Effector memory CD8-positive, alpha-beta T cell (primary cell): ENCODE data around the gene MORC4.

Experiments used
- ATAC-seq: fragments of 150-1000 bp; cut with Tn5 transposase; replicated peaks from 2 replicates; pipeline ENCODE4 v1.10.0; 2021; ENCODE audit warnings: mild to moderate bottlenecking, moderate library complexity
- DNase-seq, 3 experiments: peaks; one replicate each; pipeline ENCODE4 v3.0.0; 2021
- H3K27ac Mint-ChIP-seq, 2 donors: one replicate each; pipeline ENCODE4 v1.8.0; 2022; ENCODE audit warnings: mild to moderate bottlenecking in 2 of 2, mixed read lengths in 2 of 2, moderate library complexity in 2 of 2
- H3K27me3 Mint-ChIP-seq, 2 donors: one replicate each; pipeline ENCODE4 v1.8.0; 2022; ENCODE audit warnings: mixed read lengths in 2 of 2
- H3K36me3 Mint-ChIP-seq: one replicate; pipeline ENCODE4 v1.8.0; 2022; ENCODE audit warnings: mild to moderate bottlenecking, moderate library complexity, mixed read lengths; ENCODE audit not compliant: insufficient read depth
- H3K4me1 Mint-ChIP-seq, 2 donors: one replicate each; pipeline ENCODE4 v1.8.0; 2022; ENCODE audit warnings: low read depth in 2 of 2, mixed read lengths in 2 of 2
- H3K4me3 Mint-ChIP-seq, 2 donors: one replicate each; pipeline ENCODE4 v1.8.0; 2022; ENCODE audit warnings: mild to moderate bottlenecking in 2 of 2, mixed read lengths in 2 of 2, moderate library complexity in 2 of 2
- H3K9me3 Mint-ChIP-seq, 2 donors: one replicate each; pipeline ENCODE4 v1.8.0; 2022; ENCODE audit warnings: mixed read lengths in 2 of 2

Gene MORC4

DNA sequence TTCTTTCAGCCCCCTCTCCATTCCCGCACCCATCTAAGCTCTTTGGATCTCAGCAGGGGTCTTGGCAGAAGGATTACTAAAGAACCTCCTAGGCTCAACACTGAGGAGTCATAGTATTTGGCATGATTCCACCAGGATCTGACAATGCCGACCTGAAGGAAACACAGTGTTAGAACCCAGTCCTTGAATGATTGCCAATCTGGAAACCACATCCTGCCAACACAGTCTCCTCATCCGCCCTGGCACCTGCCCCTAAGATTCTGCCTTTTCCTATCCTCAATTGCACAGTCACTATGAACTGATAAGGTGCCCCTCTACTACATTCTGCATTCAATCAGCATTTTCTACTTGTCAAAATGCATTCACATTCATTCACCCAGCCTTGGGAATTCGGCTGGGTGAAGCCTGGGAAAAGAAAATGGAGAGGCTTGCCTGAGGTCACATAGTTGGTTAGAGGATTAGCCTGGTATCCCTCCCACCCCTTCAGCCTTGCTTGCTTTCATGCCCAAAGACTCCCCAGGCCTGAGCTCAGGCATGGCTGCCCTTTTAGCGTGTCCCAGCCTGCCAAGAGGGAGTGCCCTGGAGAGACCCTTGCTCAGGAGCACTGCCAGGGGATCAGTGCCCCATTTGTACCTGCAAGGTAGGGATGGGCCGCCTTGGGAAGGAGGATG is 82.0 kb downstream of the MORC4 start:
- DNase-seq (peak in 2 of 3 experiments; percentile 1 to 11), ATAC-seq (peak; percentile 85)
- no peaks in the 10 kb centered on the region for H3K9me3 Mint-ChIP-seq
- no peaks in the 10 kb centered on the region for H3K36me3 Mint-ChIP-seq
- peaks cover 14 to 15% of the 10 kb centered on the region in 2 donors for H3K4me1 Mint-ChIP-seq
- H3K27ac Mint-ChIP-seq: peak overlapping the region; percentile 23 to 93
- H3K27me3 Mint-ChIP-seq: peaks cover 11 to 12% of the 10 kb centered on the region in 2 donors
- H3K4me3 Mint-ChIP-seq: peak overlapping the region; percentile 50 to 64

DNA sequence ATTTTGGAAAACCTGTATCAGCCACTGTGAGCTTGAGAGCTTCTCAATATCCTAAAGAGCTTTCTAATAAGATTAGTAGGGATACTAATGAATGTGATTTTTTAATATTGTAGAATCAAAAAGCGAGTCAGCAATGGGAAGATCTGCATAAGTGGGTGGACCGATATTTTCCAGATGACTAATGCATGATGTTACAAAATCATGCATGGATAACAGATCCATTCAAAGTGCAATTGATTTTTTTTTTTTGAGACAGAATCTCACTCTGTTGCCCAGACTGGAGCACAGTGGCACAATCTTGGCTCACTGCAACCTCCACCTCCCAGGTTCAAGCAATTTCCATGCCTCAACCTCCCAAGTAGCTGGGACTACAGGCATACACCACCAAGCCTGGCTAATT is 87.1 kb downstream of the MORC4 start:
- DNase-seq: no peak
- peaks cover 8 to 9% of the 10 kb centered on the region in 2 donors for H3K4me1 Mint-ChIP-seq
- peaks cover 11 to 16% of the 10 kb centered on the region in 2 donors for H3K27me3 Mint-ChIP-seq
- no peak overlapping the region for H3K4me3 Mint-ChIP-seq
- H3K9me3 Mint-ChIP-seq: no peaks in the 10 kb centered on the region
- no peaks in the 10 kb centered on the region for H3K36me3 Mint-ChIP-seq
- no peak overlapping the region for H3K27ac Mint-ChIP-seq
- ATAC-seq: no peak

DNA sequence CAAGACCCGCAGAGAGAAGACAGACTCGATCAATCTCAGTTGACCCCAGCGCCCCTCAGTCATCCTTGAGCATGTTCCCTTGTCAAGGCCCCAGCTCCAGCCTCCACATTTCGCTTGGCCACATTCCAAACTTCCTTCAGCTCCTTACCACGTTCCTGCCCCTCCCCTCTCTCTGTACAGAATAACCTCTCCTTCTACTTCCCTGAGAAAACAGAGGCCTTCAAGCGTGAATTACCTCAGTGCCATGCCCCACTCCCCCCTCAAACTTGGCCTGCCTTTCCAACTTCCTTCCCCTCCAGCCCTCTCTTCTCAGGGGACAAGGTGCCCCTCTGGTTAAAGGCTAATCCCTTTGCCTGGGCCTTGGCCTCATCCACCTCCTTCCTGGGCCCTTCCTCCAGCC is 93.7 kb downstream of the MORC4 start:
- H3K36me3 Mint-ChIP-seq: no peaks in the 10 kb centered on the region
- H3K27ac Mint-ChIP-seq: no peak overlapping the region
- H3K9me3 Mint-ChIP-seq: no peaks in the 10 kb centered on the region
- no peak for ATAC-seq
- H3K27me3 Mint-ChIP-seq: peaks cover 0 to 5% of the 10 kb centered on the region in 2 donors
- no peak for DNase-seq
- no peak overlapping the region for H3K4me3 Mint-ChIP-seq
- H3K4me1 Mint-ChIP-seq: no peaks in the 10 kb centered on the region

DNA sequence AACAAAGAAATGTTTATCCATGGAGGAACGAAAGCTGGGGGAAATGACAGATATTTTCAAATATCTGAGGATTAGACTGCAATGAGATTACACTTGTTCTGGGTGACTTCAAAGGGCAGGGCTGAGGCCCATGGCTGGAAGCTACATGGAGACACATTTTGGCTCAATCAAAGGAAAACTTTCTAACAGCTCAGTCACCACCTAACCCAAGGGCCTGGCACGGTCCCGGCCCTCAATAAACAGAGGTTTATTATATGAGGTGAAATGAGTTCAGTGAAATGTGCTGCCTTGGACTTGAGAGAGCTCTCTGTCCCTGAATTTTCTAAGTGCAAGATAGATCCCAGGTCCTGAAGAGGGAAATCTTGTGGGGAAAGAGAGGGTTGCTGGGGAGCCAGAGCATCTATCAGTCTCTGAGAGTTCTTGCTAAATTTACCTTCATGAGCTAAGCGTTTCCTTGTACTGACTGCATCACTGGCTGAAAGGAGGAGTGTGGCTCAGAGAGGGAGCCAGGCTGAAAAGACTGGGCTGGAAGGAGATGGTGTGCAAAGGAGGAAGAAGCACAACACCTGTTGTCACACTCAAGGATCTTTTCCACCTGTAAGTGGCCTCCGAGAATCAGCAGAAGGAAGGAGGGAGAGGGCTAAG is 94.8 kb downstream of the MORC4 start:
- Mint-ChIP-seq H3K9me3 (no peaks in the 10 kb centered on the region), H3K4me3 (no peak overlapping the region), H3K27ac (no peak overlapping the region), H3K27me3 (peaks cover 0 to 5% of the 10 kb centered on the region in 2 donors), H3K36me3 (no peaks in the 10 kb centered on the region), H3K4me1 (no peaks in the 10 kb centered on the region)
- ATAC-seq (no peak), DNase-seq (no peak)

DNA sequence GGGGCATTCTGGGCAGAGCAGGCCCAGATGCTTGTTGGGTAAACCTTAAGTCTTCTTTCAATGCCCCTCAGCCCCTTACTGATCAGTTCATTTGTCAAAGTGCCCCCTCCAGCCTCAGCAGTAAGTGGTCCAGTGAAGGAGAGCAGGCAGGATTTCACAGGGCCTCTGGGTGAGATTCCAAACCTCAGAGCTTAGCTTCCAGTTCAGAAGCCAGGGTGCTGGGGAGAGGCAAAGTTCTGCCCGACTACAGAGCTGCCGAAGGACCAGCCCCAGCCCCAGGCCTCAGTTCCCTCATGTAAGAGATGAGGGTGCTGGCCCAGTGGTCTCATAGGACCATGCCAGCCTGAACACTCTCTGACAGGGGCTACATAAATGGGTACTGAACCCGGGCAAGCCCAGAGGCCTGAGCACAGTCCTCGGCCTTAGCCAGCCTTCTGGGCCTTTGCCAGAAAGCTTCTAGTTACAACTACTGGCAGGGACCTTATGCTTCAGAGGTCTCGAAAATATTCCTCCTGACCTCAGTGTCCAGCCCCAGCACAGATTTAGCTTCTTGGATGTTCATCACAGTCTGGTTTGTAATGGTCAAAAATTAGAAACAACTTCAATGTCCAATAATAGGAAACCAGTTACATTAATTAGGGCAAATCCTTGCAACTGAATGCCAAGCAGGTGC is 96.0 kb downstream of the MORC4 start:
- no peak for DNase-seq
- Mint-ChIP-seq H3K27ac (no peak overlapping the region), H3K36me3 (no peaks in the 10 kb centered on the region), H3K27me3 (peaks cover 0 to 4% of the 10 kb centered on the region in 2 donors), H3K9me3 (no peaks in the 10 kb centered on the region), H3K4me3 (no peak overlapping the region), H3K4me1 (no peaks in the 10 kb centered on the region)
- no peak for ATAC-seq

DNA sequence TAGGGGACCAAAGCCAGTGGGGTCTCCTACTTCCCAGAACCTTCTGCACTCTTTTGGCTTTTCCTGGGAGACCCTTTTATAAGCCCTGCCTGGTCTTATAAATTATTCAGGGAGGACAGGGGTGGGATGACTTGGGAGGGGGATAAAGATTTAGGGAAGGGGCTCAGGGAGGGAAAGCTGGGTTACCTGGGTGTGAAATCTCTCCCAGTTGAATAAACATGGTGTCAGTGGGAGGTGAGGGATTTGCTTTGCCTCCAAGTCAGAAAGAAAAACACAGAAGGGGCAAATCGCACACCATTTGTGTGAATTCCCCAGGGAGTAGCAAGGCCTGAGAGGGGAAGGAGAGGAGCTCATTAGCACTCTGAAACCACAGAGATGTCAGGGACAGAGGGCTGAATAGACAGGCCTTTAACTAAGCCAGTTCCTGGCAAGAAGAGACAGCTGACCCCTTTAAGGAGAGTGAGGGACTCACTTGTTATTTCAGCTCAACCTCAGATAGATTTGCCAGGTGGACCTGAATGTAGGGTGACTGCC is 96.7 kb downstream of the MORC4 start, which contains the start of gene RIPPLY1:
RIPPLY1 (minus strand) TSS at position 51 of the 534 bp plus-strand sequence. CDS start 54 bp downstream, outside the sequence.
- ATAC-seq (no peak), DNase-seq (no peak)
- no peaks in the 10 kb centered on the region for H3K27me3 Mint-ChIP-seq
- H3K4me3 Mint-ChIP-seq: no peak within 1 kb of the TSS
- no peaks in the 10 kb centered on the region for H3K36me3 Mint-ChIP-seq
- no peaks in the 10 kb centered on the region for H3K9me3 Mint-ChIP-seq
- H3K4me1 Mint-ChIP-seq: no peaks in the 10 kb centered on the region
- no peak within 1 kb of the TSS for H3K27ac Mint-ChIP-seq

DNA sequence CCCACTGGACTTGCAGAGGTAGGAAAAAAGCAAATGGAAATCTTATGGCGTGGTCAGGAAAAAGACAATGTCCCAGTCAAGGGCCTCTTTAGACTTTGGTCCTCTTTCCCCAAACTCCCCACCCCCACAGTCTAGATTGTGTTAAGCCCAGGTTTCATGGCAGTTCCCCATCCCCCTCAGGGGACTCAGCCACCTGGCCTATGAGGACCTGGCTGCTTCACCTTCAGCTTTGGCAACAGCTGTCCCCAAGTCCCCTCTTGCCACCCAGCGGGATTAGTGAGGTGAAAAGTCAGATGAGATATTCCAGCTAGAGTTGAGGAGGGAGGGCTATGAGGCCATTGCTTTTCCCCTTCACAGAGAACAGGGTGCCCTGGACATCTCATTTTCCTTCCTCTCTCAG is 97.3 kb downstream of the MORC4 start:
- Mint-ChIP-seq H3K4me3 (no peak overlapping the region), H3K36me3 (no peaks in the 10 kb centered on the region), H3K4me1 (no peaks in the 10 kb centered on the region), H3K9me3 (no peaks in the 10 kb centered on the region), H3K27ac (no peak overlapping the region), H3K27me3 (no peaks in the 10 kb centered on the region)
- ATAC-seq (no peak), DNase-seq (no peak)

DNA sequence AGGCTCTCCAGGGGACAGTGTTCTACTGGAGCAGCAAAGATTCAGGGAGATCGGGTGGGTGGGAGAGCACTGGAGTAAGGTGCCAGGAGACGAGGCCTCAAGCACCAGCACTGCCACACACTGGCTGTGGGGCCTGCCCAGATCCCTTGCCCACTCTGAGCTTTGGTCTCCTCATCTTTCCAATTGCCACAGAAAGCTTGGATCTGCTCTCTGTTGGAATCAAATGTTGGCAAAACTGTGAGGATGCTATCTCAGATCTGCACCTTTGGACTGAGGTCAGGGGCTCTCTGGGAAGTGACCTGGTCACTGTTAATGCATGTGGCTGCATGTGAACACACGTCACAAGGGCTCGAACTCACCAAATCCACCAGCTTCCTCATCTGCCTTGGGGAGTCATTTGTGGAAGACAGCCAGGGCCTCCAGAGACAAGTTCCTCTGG is 98.2 kb downstream of the MORC4 start:
- H3K4me3 Mint-ChIP-seq: no peak overlapping the region
- ATAC-seq: no peak
- no peaks in the 10 kb centered on the region for H3K4me1 Mint-ChIP-seq
- H3K27me3 Mint-ChIP-seq: no peaks in the 10 kb centered on the region
- H3K9me3 Mint-ChIP-seq: no peaks in the 10 kb centered on the region
- no peak for DNase-seq
- no peak overlapping the region for H3K27ac Mint-ChIP-seq
- no peaks in the 10 kb centered on the region for H3K36me3 Mint-ChIP-seq

DNA sequence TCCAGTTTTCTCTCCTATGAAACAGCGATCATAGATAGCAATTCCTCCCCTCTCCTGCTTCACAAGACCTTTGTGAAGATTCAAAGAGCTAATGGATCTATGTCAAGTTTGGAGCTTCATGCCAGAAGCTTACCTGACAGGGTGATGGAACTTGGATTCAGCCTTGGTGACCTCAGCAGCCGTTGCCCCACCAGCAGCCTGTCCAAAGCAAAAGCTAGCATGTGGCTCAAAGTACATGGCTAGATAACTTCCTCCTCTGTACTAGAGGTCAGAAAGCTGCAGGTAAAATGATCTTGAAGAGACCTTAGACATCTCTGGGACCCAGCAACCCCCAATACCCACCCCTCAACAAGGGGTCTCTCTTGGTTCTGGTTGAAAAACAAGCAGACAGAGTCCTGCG is 98.7 kb downstream of the MORC4 start:
- H3K27ac Mint-ChIP-seq: no peak overlapping the region
- no peak for ATAC-seq
- no peak for DNase-seq
- no peak overlapping the region for H3K4me3 Mint-ChIP-seq
- H3K36me3 Mint-ChIP-seq: no peaks in the 10 kb centered on the region
- H3K4me1 Mint-ChIP-seq: no peaks in the 10 kb centered on the region
- H3K9me3 Mint-ChIP-seq: no peaks in the 10 kb centered on the region
- H3K27me3 Mint-ChIP-seq: no peaks in the 10 kb centered on the region

DNA sequence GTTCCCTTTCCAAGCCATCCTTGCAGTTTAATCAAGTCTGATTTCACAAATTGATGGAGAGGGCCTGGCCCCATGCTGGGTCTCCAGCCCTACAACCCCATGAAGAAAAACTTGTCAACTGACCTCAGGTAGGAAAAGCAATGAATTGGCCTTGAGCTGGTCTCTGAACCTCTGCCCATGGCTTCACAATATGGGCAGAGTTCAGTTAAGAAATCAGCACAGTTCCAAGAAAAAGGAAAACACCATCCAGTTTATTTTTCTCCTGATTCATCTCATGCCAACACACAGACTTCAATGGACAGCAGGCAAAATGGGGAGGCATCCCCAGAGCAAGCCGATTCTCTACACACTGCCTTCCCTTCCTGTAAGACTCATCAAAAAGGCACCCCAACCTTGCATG is 100.2 kb downstream of the MORC4 start:
- Mint-ChIP-seq H3K27ac (no peak overlapping the region), H3K36me3 (no peaks in the 10 kb centered on the region), H3K9me3 (no peaks in the 10 kb centered on the region), H3K4me3 (no peak overlapping the region), H3K27me3 (no peaks in the 10 kb centered on the region), H3K4me1 (no peaks in the 10 kb centered on the region)
- DNase-seq (no peak), ATAC-seq (no peak)

DNA sequence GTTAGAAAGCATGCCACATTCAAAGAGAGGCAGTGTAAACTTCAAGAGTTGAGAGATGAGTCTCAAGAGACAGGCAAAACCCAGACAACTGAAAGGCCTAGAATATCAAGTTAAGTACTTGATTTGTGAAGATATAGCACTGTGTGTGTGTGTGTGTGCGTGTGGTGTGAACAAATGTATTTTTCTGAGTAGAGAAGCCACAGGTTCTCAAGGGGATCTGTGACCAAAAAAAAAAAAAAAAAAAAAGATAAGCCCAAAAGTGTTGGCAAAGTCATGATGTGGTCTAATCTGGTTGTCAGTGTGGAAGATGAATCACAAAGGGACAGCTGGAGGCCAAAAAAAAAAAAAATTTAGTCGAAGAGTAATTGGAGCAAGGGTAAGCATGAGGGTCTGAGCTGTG is 100.7 kb downstream of the MORC4 start:
- no peak overlapping the region for H3K4me3 Mint-ChIP-seq
- no peak overlapping the region for H3K27ac Mint-ChIP-seq
- no peaks in the 10 kb centered on the region for H3K36me3 Mint-ChIP-seq
- no peaks in the 10 kb centered on the region for H3K27me3 Mint-ChIP-seq
- H3K9me3 Mint-ChIP-seq: no peaks in the 10 kb centered on the region
- H3K4me1 Mint-ChIP-seq: no peaks in the 10 kb centered on the region
- DNase-seq (no peak), ATAC-seq (no peak)

DNA sequence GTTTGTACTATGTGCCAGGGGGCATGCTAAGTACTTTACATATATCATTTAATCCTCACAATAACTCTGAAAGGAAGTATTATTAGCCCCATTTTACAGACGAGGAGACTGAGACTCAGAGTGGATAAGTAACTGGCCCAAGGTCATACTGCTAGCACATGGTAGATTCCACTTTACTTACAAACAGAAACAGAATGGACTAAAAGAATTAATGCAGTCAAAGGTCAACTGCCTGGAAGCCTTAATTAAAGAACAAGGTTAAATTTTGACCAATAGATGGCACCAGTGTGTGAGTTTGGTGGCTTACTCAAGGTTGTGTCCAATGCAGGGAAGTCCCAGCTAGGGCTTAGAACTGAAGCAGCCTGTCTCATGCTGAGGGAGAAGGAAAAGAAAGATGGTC is 101.5 kb downstream of the MORC4 start:
- no peaks in the 10 kb centered on the region for H3K9me3 Mint-ChIP-seq
- H3K36me3 Mint-ChIP-seq: no peaks in the 10 kb centered on the region
- peak overlapping the region in 1 of 2 donors; percentile 76 for H3K27ac Mint-ChIP-seq
- H3K4me1 Mint-ChIP-seq: no peaks in the 10 kb centered on the region
- H3K4me3 Mint-ChIP-seq: no peak overlapping the region
- peak; percentile 64 for ATAC-seq
- H3K27me3 Mint-ChIP-seq: peaks cover 0 to 3% of the 10 kb centered on the region in 2 donors
- peak in 1 of 3 experiments; percentile 6 for DNase-seq

DNA sequence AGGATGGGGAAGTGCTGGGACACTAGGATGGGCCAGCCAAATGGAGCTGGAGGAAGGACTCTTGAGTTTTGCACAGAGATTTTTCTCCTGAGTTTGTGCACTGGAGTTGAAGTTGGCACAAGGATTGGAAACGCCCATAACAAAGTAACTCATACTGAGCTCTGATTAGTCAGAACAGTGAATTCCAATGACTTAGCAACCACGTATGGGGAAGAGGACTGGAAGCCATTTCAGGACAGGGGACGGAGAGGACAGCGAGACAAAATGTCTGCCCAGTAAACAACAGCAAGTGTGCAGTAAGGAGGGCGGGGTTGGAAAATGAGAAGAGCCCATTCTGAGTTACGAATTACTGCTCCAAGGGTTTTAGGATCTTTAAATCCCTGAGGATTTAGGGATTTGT is 102.8 kb downstream of the MORC4 start:
- Mint-ChIP-seq H3K27ac (no peak overlapping the region), H3K4me1 (no peaks in the 10 kb centered on the region), H3K27me3 (peaks cover 0 to 7% of the 10 kb centered on the region in 2 donors), H3K4me3 (no peak overlapping the region), H3K36me3 (no peaks in the 10 kb centered on the region), H3K9me3 (no peaks in the 10 kb centered on the region)
- ATAC-seq (no peak), DNase-seq (no peak)
